GM23338 (cell line): ENCODE measurements around the gene FARS2. TPM values are rescaled to one million over a fixed set of nuclear protein-coding genes. Genes with fewer than 3 reads are reported as not detected.

Experiments used
- ATAC-seq: fragments of 200-7000 bp; cut with Tn5 transposase; 3 replicates; pipeline ENCODE4 v1.9.1; 2020
- DNase-seq: peaks from one replicate; pipeline ENCODE4 v3.0.0-alpha.2; 2015; ENCODE audit warnings: low spot score
- H2AFZ ChIP-seq: fragments of 200-600 bp; sonication (generic); 2 replicates; pipeline ENCODE4 v1.8.0; 2016; ENCODE audit warnings: antibody characterized with exemption, mild to moderate bottlenecking, moderate library complexity
- H3F3A ChIP-seq: fragments of 200-600 bp; sonication (generic); replicated peaks from 2 replicates; pipeline ENCODE4 v1.8.0; 2017; ENCODE audit warnings: antibody characterized with exemption, mixed run types, low read depth
- H3K27ac ChIP-seq: fragments of 200-600 bp; sonication (generic); 2 replicates; pipeline ENCODE4 v1.6.1; 2016; ENCODE audit warnings: low read depth
- H3K27me3 ChIP-seq: fragments of 200-600 bp; sonication (generic); 2 replicates; pipeline ENCODE4 v1.8.0; 2016; ENCODE audit warnings: mild to moderate bottlenecking, mixed run types, moderate library complexity; ENCODE audit not compliant: insufficient read depth
- H3K36me3 ChIP-seq: fragments of 200-600 bp; sonication (generic); 2 replicates; pipeline ENCODE4 v1.8.0; 2016; ENCODE audit warnings: mild to moderate bottlenecking; ENCODE audit not compliant: insufficient read depth
- H3K4me1 ChIP-seq: fragments of 200-600 bp; sonication (generic); 2 replicates; pipeline ENCODE4 v1.8.0; 2016; ENCODE audit warnings: mild to moderate bottlenecking, moderate library complexity; ENCODE audit not compliant: insufficient read depth
- H3K4me2 ChIP-seq: fragments of 200-600 bp; sonication (generic); 2 replicates; pipeline ENCODE4 v1.7.1; 2017; ENCODE audit warnings: mixed run types
- H3K4me3 ChIP-seq: fragments of 200-600 bp; sonication (generic); 2 replicates; pipeline ENCODE4 v1.6.1; 2016; ENCODE audit warnings: mixed run types
- H3K79me2 ChIP-seq: fragments of 200-600 bp; sonication (generic); replicated peaks from 2 replicates; pipeline ENCODE4 v1.8.0; 2017; ENCODE audit warnings: mild to moderate bottlenecking; ENCODE audit not compliant: insufficient read depth
- H3K9me2 ChIP-seq: fragments of 200-600 bp; sonication (generic); 2 replicates; pipeline ENCODE4 v1.8.0; 2017; ENCODE audit not compliant: insufficient read depth
- H4K20me1 ChIP-seq: fragments of 200-600 bp; sonication (generic); replicated peaks from 2 replicates; pipeline ENCODE4 v1.8.0; 2017; ENCODE audit warnings: mild to moderate bottlenecking; ENCODE audit not compliant: insufficient read depth
- H3K27ac Mint-ChIP-seq: 2 replicates; pipeline ENCODE4 v1.8.0; 2020; ENCODE audit warnings: inconsistent platforms, mild to moderate bottlenecking, moderate library complexity, mixed read lengths
- H3K27me3 Mint-ChIP-seq: 3 replicates; pipeline ENCODE4 v1.8.0; 2022; ENCODE audit warnings: low read depth, mild to moderate bottlenecking, moderate library complexity, mixed read lengths, inconsistent platforms; ENCODE audit not compliant: insufficient read depth, poor library complexity
- H3K36me3 Mint-ChIP-seq: 3 replicates; pipeline ENCODE4 v1.8.0; 2021; ENCODE audit warnings: low read depth, mild to moderate bottlenecking, inconsistent platforms, moderate library complexity, mixed read lengths
- H3K4me1 Mint-ChIP-seq: 3 replicates; pipeline ENCODE4 v1.8.0; 2020; ENCODE audit warnings: mild to moderate bottlenecking, inconsistent platforms, mixed read lengths
- H3K4me3 Mint-ChIP-seq: 3 replicates; pipeline ENCODE4 v1.8.0; 2021; ENCODE audit warnings: moderate library complexity, mild to moderate bottlenecking, inconsistent platforms, mixed read lengths
- H3K9me3 Mint-ChIP-seq: 3 replicates; pipeline ENCODE4 v1.8.0; 2020; ENCODE audit warnings: moderate library complexity, mild to moderate bottlenecking, inconsistent platforms, mixed read lengths
- CREB1 ChIP-seq: fragments of 250-450 bp; sonication (Bioruptor Pico); IDR thresholded peaks from 2 replicates; pipeline ENCODE4 v1.5.0; 2020; ENCODE audit warnings: low read depth, mild to moderate bottlenecking, moderate library complexity
- EZH2 ChIP-seq: fragments of 200-600 bp; sonication (generic); IDR thresholded peaks from one replicate; pipeline ENCODE4 v1.8.0; 2017; ENCODE audit warnings: antibody characterized with exemption, mild to moderate bottlenecking, low read depth; ENCODE audit not compliant: unreplicated experiment
- EZH2phosphoT487 ChIP-seq: fragments of 200-600 bp; sonication (generic); IDR thresholded peaks from one replicate; pipeline ENCODE4 v1.8.1; 2018; ENCODE audit warnings: antibody characterized with exemption; ENCODE audit not compliant: unreplicated experiment
- POLR2AphosphoS5 ChIP-seq: IDR thresholded peaks from 2 replicates; pipeline ENCODE4 v1.6.1; 2016; ENCODE audit warnings: antibody characterized with exemption, low read depth
- STAT1 ChIP-seq: IDR thresholded peaks from one replicate; pipeline ENCODE4 v1.6.1; 2016; ENCODE audit warnings: antibody characterized with exemption; ENCODE audit not compliant: unreplicated experiment
- ZNF114 ChIP-seq: fragments of 250-450 bp; sonication (Bioruptor Pico); IDR thresholded peaks from 2 replicates; pipeline ENCODE4 v1.5.0; 2020; ENCODE audit warnings: mild to moderate bottlenecking, moderate library complexity
- ZNF462 ChIP-seq: fragments of 250-450 bp; sonication (Bioruptor Pico); IDR thresholded peaks from 2 replicates; pipeline ENCODE4 v1.5.0; 2020; ENCODE audit warnings: mild to moderate bottlenecking, moderate library complexity
- polyA plus RNA-seq: library from polyadenylated mRNA; unstranded; fragments of >200 nt; fragmentation: Nextera tagmentation; extraction: Ambion mirVana; gene quantifications from 2 replicates; pipeline ENCODE4 v1.2.1, GENCODE V29; 2016
- total RNA-seq: library from RNA; depleted of rRNA; stranded (reverse); fragments of >200 nt; shearing (Covaris generic); gene quantifications from 2 replicates; pipeline ENCODE4 v1.2.3, GENCODE V29; 2014

The FARS2 gene
- total and polyA plus RNA-seq, 2 experiments from 2014 or later, result 7.6 to 19.0 TPM

DNA sequence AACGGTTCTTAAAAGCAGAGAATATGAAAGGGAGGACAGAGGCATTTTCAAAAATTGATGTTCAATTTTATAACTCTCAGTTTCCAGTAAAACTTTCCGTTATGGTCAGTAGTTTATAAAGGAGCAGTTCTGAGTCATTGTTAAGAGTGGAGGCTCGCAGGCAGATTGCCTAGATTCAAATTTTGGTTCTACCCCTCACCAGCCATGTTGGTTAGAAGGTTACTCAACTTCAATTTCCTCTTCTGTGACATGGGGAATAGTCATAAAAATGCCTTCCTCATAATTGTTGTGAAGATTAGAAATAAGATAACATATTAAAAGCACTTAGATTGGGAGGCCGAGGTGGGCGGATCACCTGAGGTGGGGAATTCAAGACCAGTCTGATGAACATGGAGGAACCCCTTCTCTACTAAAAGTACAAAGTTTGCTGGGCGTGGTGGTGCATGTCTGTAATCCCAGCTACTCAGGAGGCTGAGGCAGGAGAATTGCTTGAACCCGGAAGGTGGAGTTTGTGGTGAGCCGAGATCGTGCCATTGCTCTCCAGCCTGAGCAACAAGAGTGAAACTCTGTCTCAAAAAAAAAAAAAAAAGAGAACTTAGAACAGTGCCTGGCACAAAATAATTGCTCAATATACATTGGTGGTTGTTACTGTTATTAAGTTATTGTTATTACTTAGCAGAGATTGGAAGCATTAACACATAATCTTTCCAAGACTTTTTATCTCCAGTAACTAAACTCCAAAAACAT is 396.5 kb downstream of the FARS2 start (continued):
- TF ChIP-seq ZNF114 (CRISPR knock-in tag) (no peak), STAT1 (no peak), POLR2AphosphoS5 (no peak), EZH2 (no peak), CREB1 (CRISPR knock-in tag) (no peak)

- Mint-ChIP-seq H3K36me3 (peaks cover 8% of the 10 kb centered on the region; the same call in 1 of the 3 replicates), H3K27me3 (peaks cover 4% of the 10 kb centered on the region), H3K27ac (no peak overlapping the region), H3K4me3 (no peak overlapping the region), H3K9me3 (no peaks in the 10 kb centered on the region; the same call in 2 of the 3 replicates), H3K4me1 (peaks cover 19% of the 10 kb centered on the region)
- Histone ChIP-seq H3K36me3 (no peaks in the 10 kb centered on the region), H3K4me3 (no peak overlapping the region), H3K27me3 (no peaks in the 10 kb centered on the region), H3F3A (no peaks in the 10 kb centered on the region), H2AFZ (no peak overlapping the region), H3K79me2 (no peaks in the 10 kb centered on the region), H3K9me2 (peaks cover 14% of the 10 kb centered on the region), H4K20me1 (no peaks in the 10 kb centered on the region), H3K27ac (no peak overlapping the region), H3K4me2 (0 out of 2 replicates have a peak overlapping the region, but pooled peaks have one; percentile 33), H3K4me1 (peaks cover 17% of the 10 kb centered on the region)
- DNase-seq (no peak), ATAC-seq (no peak)
- TF ChIP-seq EZH2phosphoT487 (no peak), STAT1 (no peak), EZH2 (no peak), ZNF462 (no peak)
Measured at GRCh38 chr6:5659467-5659866, 398.2 kb downstream of the FARS2 start.
